HEK293 (cell line): ENCODE results near the gene MOB3C.

Source experiments
- GFI1B ChIP-seq: fragments of 450-650 bp; formaldehyde crosslinking; IDR thresholded peaks from 2 replicates; pipeline ENCODE4 v1.5.1; 2016; ENCODE audit warnings: missing biosample characterization, missing genetic modification characterization
- KLF8 ChIP-seq: fragments of 450-650 bp; formaldehyde crosslinking; IDR thresholded peaks from 2 replicates; pipeline ENCODE4 v1.5.1; 2016; ENCODE audit warnings: missing biosample characterization, missing genetic modification characterization
- KLF9 ChIP-seq: fragments of 450-650 bp; formaldehyde crosslinking; IDR thresholded peaks from 2 replicates; pipeline ENCODE4 v1.5.1; 2016; ENCODE audit warnings: missing biosample characterization, missing genetic modification characterization, low read depth
- PRDM4 ChIP-seq: fragments of 450-650 bp; formaldehyde crosslinking; IDR thresholded peaks from 2 replicates; pipeline ENCODE4 v1.5.1; 2017; ENCODE audit warnings: missing biosample characterization, missing genetic modification characterization
- SALL2 ChIP-seq: fragments of 450-650 bp; formaldehyde crosslinking; IDR thresholded peaks from 2 replicates; pipeline ENCODE4 v1.5.0; 2017; ENCODE audit warnings: missing biosample characterization, mild to moderate bottlenecking, missing genetic modification characterization, borderline replicate concordance
- SETDB1 ChIP-seq: IDR thresholded peaks from one replicate; pipeline ENCODE4 v1.6.1; 2017; ENCODE audit warnings: mild to moderate bottlenecking, low read length, moderate library complexity, mixed read lengths; ENCODE audit not compliant: insufficient read length
- SP2 ChIP-seq: fragments of 450-650 bp; formaldehyde crosslinking; IDR thresholded peaks from 2 replicates; pipeline ENCODE4 v1.5.1; 2016; ENCODE audit warnings: missing biosample characterization, missing genetic modification characterization
- ZBTB1 ChIP-seq: fragments of 450-650 bp; formaldehyde crosslinking; IDR thresholded peaks from 2 replicates; pipeline ENCODE4 v1.5.1; 2016; ENCODE audit warnings: missing biosample characterization, missing genetic modification characterization
- ZBTB10 ChIP-seq: fragments of 450-650 bp; formaldehyde crosslinking; IDR thresholded peaks from 2 replicates; pipeline ENCODE4 v1.5.1; 2016; ENCODE audit warnings: missing biosample characterization, missing genetic modification characterization
- ZBTB44 ChIP-seq: fragments of 450-650 bp; IDR thresholded peaks from 2 replicates; pipeline ENCODE4 v1.5.1; 2018; ENCODE audit warnings: missing biosample characterization, mild to moderate bottlenecking, missing genetic modification characterization
- ZBTB48 ChIP-seq: fragments of 450-650 bp; formaldehyde crosslinking; IDR thresholded peaks from 2 replicates; pipeline ENCODE4 v1.5.1; 2016; ENCODE audit warnings: missing biosample characterization, missing genetic modification characterization
- ZBTB8A ChIP-seq: fragments of 450-650 bp; formaldehyde crosslinking; IDR thresholded peaks from 2 replicates; pipeline ENCODE4 v1.5.1; 2016; ENCODE audit warnings: missing biosample characterization, missing genetic modification characterization
- ZNF114 ChIP-seq: fragments of 450-650 bp; formaldehyde crosslinking; IDR thresholded peaks from 2 replicates; pipeline ENCODE4 v1.5.0; 2017; ENCODE audit warnings: missing biosample characterization, missing genetic modification characterization
- ZNF223 ChIP-seq: fragments of 450-650 bp; formaldehyde crosslinking; IDR thresholded peaks from 2 replicates; pipeline ENCODE4 v1.5.1; 2016; ENCODE audit warnings: missing biosample characterization, missing genetic modification characterization
- ZNF239 ChIP-seq: fragments of 450-650 bp; formaldehyde crosslinking; IDR thresholded peaks from 2 replicates; pipeline ENCODE4 v1.5.1; 2016; ENCODE audit warnings: missing biosample characterization, missing genetic modification characterization
- ZNF24 ChIP-seq: fragments of 450-650 bp; formaldehyde crosslinking; IDR thresholded peaks from 2 replicates; pipeline ENCODE4 v1.5.1; 2016; ENCODE audit warnings: missing biosample characterization, missing genetic modification characterization
- ZNF26 ChIP-seq: fragments of 450-650 bp; formaldehyde crosslinking; IDR thresholded peaks from 2 replicates; pipeline ENCODE4 v1.5.1; 2016; ENCODE audit warnings: missing biosample characterization, missing genetic modification characterization
- ZNF292 ChIP-seq: fragments of 450-650 bp; formaldehyde crosslinking; IDR thresholded peaks from 2 replicates; pipeline ENCODE4 v1.5.1; 2016; ENCODE audit warnings: low read depth, missing biosample characterization, missing genetic modification characterization, borderline replicate concordance
- ZNF341 ChIP-seq: fragments of 450-650 bp; formaldehyde crosslinking; IDR thresholded peaks from 2 replicates; pipeline ENCODE4; 2016; ENCODE audit warnings: low read depth, missing biosample characterization, missing genetic modification characterization
- ZNF37A ChIP-seq: fragments of 450-650 bp; IDR thresholded peaks from 2 replicates; pipeline ENCODE4 v1.5.1; 2018; ENCODE audit warnings: missing biosample characterization, missing genetic modification characterization
- ZNF416 ChIP-seq: fragments of 450-650 bp; formaldehyde crosslinking; IDR thresholded peaks from 2 replicates; pipeline ENCODE4 v1.5.1; 2016; ENCODE audit warnings: missing biosample characterization, missing genetic modification characterization
- ZNF48 ChIP-seq: fragments of 450-650 bp; formaldehyde crosslinking; IDR thresholded peaks from 2 replicates; pipeline ENCODE4 v1.5.1; 2016; ENCODE audit warnings: missing biosample characterization, missing genetic modification characterization
- ZNF513 ChIP-seq: fragments of 450-650 bp; IDR thresholded peaks from 2 replicates; pipeline ENCODE4 v1.5.1; 2018; ENCODE audit warnings: missing biosample characterization, missing genetic modification characterization
- ZNF514 ChIP-seq: fragments of 450-650 bp; formaldehyde crosslinking; IDR thresholded peaks from 2 replicates; pipeline ENCODE4 v1.5.1; 2016; ENCODE audit warnings: missing biosample characterization, missing genetic modification characterization
- ZNF521 ChIP-seq: fragments of 450-650 bp; formaldehyde crosslinking; IDR thresholded peaks from 2 replicates; pipeline ENCODE4 v1.5.1; 2017; ENCODE audit warnings: missing biosample characterization, mild to moderate bottlenecking, missing genetic modification characterization
- ZNF549 ChIP-seq: fragments of 450-650 bp; IDR thresholded peaks from 2 replicates; pipeline ENCODE4 v1.5.1; 2018; ENCODE audit warnings: missing biosample characterization, missing genetic modification characterization, mild to moderate bottlenecking, inconsistent platforms, moderate library complexity
- ZNF629 ChIP-seq: fragments of 450-650 bp; formaldehyde crosslinking; IDR thresholded peaks from 2 replicates; pipeline ENCODE4 v1.5.1; 2017; ENCODE audit warnings: missing biosample characterization, missing genetic modification characterization
- ZNF747 ChIP-seq: fragments of 450-650 bp; formaldehyde crosslinking; IDR thresholded peaks from 2 replicates; pipeline ENCODE4 v1.5.1; 2016; ENCODE audit warnings: missing biosample characterization, missing genetic modification characterization
- ZNF837 ChIP-seq: fragments of 450-650 bp; formaldehyde crosslinking; IDR thresholded peaks from 2 replicates; pipeline ENCODE4 v1.5.1; 2016; ENCODE audit warnings: missing biosample characterization, missing genetic modification characterization
- ZSCAN4 ChIP-seq: fragments of 450-650 bp; formaldehyde crosslinking; IDR thresholded peaks from 2 replicates; pipeline ENCODE4 v1.5.1; 2017; ENCODE audit warnings: missing biosample characterization, missing genetic modification characterization

The MOB3C gene

GRCh38 chr1:46643368-46643775 lies 26.8 kb upstream of the MOB3C start (continued):
- TF ChIP-seq ZNF114 (tag by site-specific recombination) (no peak), ZNF37A (tag by site-specific recombination) (no peak), SETDB1 (no peak), ZNF514 (no peak), ZNF416 (0 out of 2 replicates have a peak, but pooled peaks have one; percentile 58), ZNF837 (tag by site-specific recombination) (no peak), ZNF223 (no peak), ZNF747 (tag by site-specific recombination) (no peak), ZSCAN4 (tag by site-specific recombination) (no peak), ZBTB10 (no peak), ZBTB44 (tag by site-specific recombination) (peak; percentile 99), ZBTB8A (peak; percentile 34; the same call in 1 of the 2 replicates), GFI1B (tag by site-specific recombination) (peak; percentile 93), ZNF629 (tag by site-specific recombination) (peak; percentile 82), ZNF26 (tag by site-specific recombination) (no peak), SP2 (no peak), SALL2 (tag by site-specific recombination) (no peak), ZBTB1 (tag by site-specific recombination) (peak; percentile 45; the same call in 1 of the 2 replicates), PRDM4 (tag by site-specific recombination) (peak; percentile 91), ZNF549 (tag by site-specific recombination) (no peak), ZNF239 (no peak), ZNF292 (tag by site-specific recombination) (no peak), ZNF521 (tag by site-specific recombination) (no peak), ZBTB48 (no peak), KLF9 (tag by site-specific recombination) (no peak), ZNF513 (tag by site-specific recombination) (no peak), ZNF24 (peak; percentile 82), ZNF48 (no peak), ZNF341 (0 out of 2 replicates have a peak, but pooled peaks have one; percentile 20), KLF8 (no peak)
